Measurements from ENCODE around the gene COL27A1.
"Not testable (repeated sequence)": the region's sequence is repeated elsewhere in the genome, so short reads cannot be mapped to it uniquely, and the experiment has no call there.

Gene COL27A1

GRCh38 chr9:114311571-114312512 lies 156.5 kb downstream of the COL27A1 start:
- DNase-seq: no peak

DNA sequence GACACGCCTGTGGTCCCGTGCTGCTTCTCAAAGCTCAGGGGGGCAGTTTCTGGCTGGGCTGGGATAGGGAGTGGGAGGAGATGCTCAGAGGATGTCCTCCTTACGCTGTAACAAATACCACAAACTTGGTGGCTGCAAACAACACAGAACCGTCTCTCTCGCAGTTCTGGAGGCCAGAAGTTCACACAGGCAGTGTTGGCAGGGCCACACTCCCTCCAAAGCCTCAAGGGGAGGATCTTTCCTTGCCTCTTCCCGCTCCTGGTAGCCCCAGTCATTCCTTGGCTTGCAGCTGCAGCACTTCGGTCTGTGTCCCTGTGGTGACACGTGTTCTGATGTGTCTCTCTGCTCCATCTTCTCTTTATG lies 157.2 kb downstream of the COL27A1 start:
- peak; percentile 34 for DNase-seq

- DNase-seq: no peak
These were observed 157.8 kb downstream of the COL27A1 start for GRCh38 chr9:114313186-114313585.

GRCh38 chr9:114314256-114314867 lies 159.0 kb downstream of the COL27A1 start:
- DNase-seq: peak; percentile 29

- peak; percentile 46 for DNase-seq
These were observed 159.8 kb downstream of the COL27A1 start for GRCh38 chr9:114314881-114315722.

GRCh38 chr9:114315723-114316363 lies 160.5 kb downstream of the COL27A1 start:
- no peak for DNase-seq

DNA sequence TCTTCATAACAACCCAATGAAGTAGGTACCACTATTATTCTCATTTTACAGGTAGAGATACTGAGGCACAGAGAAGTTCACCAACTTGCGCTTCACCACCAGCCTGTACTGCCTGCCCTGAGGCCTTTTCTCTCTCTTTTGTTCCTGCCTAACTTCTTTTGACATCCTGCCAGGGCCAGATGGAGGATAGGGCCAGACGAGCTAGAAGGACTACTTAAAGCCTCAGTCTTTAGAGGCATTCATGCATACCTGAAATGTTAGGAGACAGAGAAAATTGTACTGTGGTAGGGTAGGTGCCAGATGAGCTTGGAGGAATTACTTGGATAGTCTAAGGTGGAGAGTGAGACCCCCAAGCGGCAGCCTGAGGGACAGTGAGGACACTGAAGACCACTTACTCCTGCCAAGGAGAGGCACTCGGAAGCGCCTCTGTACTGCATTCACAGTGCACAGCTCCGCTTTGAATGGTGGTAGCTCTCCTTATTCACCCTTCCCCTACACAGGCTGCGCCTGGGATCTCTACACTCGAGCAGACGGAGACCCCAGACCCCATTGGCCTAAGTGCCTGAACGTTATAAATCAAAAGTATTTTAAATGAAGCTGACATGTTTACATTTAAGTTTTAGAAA lies 161.4 kb downstream of the COL27A1 start:
- DNase-seq: peak; percentile 36

- no peak for DNase-seq
These were observed 162.5 kb downstream of the COL27A1 start for GRCh38 chr9:114317665-114318357.

GRCh38 chr9:114318416-114318815 lies 163.1 kb downstream of the COL27A1 start:
- no peak for DNase-seq

GRCh38 chr9:114319147-114319546 lies 163.8 kb downstream of the COL27A1 start:
- no peak for DNase-seq

GRCh38 chr9:114320710-114321109 lies 165.4 kb downstream of the COL27A1 start:
- not testable (repeated sequence) for DNase-seq

DNA sequence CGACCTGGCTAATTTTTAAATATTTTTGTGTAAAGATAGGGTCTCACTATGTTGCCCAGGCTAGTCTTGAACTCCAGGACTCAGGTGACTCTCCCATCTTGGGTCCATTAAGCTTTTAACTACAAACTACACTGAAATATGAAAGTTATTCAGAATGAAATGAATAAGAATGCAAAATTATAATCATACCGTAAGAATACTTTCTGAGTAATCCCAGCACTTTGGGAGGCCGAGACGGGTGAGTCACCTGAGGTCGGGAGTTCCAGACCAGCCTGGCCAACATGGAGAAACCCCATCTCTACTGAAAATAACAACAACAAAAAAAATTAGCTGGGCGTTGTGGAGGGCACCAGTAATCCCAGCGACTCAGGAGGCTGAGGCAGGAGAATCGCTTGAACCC lies 166.4 kb downstream of the COL27A1 start:
- no peak for DNase-seq

- DNase-seq: not testable (repeated sequence)
These were observed 167.0 kb downstream of the COL27A1 start for GRCh38 chr9:114322160-114322818.

DNA sequence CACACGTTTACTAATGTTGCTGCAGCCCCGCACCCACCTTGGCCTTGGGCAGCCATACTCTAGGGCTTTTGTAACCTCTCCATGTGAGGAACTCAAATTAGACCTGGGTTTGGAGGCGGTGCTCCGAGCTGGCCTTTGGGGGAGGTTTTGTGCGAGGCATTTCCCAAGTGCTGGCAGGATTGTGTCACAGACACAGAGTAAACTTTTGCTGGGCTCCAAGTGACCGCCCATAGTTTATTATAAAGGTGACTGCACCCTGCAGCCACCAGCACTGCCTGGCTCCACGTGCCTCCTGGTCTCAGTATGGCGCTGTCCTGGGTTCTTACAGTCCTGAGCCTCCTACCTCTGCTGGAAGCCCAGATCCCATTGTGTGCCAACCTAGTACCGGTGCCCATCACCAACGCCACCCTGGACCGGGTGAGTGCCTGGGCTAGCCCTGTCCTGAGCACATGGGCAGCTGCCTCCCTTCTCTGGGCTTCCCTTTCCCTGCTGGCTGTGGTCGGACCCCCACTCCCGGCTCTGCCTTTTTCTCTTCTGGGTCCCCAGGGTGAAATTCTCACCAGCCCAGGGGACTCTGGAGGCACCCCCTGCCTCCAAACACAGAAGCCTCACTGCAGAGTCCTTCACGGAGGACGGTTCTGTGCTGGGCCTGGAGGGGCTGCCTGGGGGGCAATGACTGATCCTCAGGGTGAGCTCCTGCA lies 167.6 kb downstream of the COL27A1 start, which contains the start of gene ORM1:
Gene ORM1, plus strand, starts transcription at position 268 of the 701 bp plus-strand sequence. Its CDS starts 36 bp downstream, at position 304.
- not testable (repeated sequence) for DNase-seq

- DNase-seq: not testable (repeated sequence)
These were observed 168.5 kb downstream of the COL27A1 start for GRCh38 chr9:114323849-114324248.

DNA sequence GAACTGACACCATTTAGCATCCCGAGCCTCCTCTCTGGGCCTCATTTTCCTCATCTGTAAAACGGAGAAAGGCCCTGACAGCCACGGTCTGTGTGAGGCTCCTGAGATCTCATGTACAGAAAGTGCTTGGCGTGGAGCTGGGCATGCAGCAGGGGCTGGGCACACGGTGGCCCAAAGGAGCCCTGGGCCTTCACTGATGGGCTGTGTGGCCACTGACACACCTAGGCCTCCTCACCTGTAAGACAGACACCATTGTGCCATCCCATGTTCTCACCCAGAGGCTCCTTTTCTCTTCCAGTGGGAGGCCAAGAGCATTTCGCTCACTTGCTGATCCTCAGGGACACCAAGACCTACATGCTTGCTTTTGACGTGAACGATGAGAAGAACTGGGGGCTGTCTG lies 169.2 kb downstream of the COL27A1 start:
- DNase-seq: no peak

GRCh38 chr9:114324965-114325364 lies 169.6 kb downstream of the COL27A1 start:
- DNase-seq: not testable (repeated sequence)

DNA sequence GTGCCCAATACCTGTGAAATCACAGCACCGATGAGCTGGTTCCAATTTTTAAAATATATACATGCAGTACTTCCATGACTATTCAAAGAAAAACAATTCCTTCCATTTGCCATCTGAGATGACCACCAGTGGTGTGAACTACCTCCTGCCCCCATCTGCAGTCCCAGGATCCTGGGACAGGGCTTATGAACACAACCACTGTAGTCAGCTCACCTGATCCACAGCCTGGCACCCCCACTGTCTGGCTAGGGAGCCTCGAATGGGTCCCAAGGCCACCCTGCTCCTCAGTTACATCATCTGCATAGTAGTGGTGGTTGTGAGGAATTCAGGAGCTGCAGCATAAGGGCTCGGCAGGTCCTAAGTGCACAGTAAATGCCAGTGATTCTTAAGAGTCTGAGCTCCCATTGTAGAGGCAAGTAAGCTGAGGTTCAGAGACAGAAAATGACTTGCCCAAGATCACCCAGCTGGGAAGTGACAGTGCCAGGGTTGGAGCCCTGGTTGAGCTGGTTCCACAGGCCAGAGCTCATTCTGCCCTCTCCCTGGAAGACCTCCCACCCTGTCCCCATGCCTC lies 170.4 kb downstream of the COL27A1 start:
- not testable (repeated sequence) for DNase-seq

GRCh38 chr9:114327749-114328148 lies 172.4 kb downstream of the COL27A1 start:
- DNase-seq: peak; percentile 60

GRCh38 chr9:114328357-114328820 lies 173.1 kb downstream of the COL27A1 start:
- not testable (repeated sequence) for DNase-seq

Data from right forelimb (tissue), 1 donor.